Neural crest cell (in vitro differentiated cells): Measurements from ENCODE around the gene TICAM2. TPM values are rescaled to one million over a fixed set of nuclear protein-coding genes. Genes with fewer than 3 reads are reported as not detected.

Experiments
- DNase-seq: peaks from one replicate; pipeline ENCODE4 v3.0.0; 2021; ENCODE audit warnings: low read depth, mixed read lengths, low spot score
- H3K27ac Mint-ChIP-seq: one replicate; pipeline ENCODE4 v1.8.0; 2021; ENCODE audit warnings: mild to moderate bottlenecking, mixed read lengths; ENCODE audit not compliant: unreplicated experiment
- H3K27me3 Mint-ChIP-seq: 2 replicates; pipeline ENCODE4 v1.8.0; 2021; ENCODE audit warnings: low read depth, mild to moderate bottlenecking, mixed read lengths
- H3K36me3 Mint-ChIP-seq: 2 replicates; pipeline ENCODE4 v1.8.0; 2021; ENCODE audit warnings: low read depth, mild to moderate bottlenecking, mixed read lengths
- H3K4me1 Mint-ChIP-seq: 2 replicates; pipeline ENCODE4 v1.8.0; 2021; ENCODE audit warnings: mixed read lengths
- H3K4me3 Mint-ChIP-seq: one replicate; pipeline ENCODE4 v1.8.0; 2021; ENCODE audit warnings: mild to moderate bottlenecking, mixed read lengths
- H3K9me3 Mint-ChIP-seq: 2 replicates; pipeline ENCODE4 v1.8.0; 2021; ENCODE audit warnings: mixed read lengths
- total RNA-seq: library from RNA; stranded (reverse); gene quantifications from 2 replicates; pipeline ENCODE4 v1.2.1, GENCODE V29; 2021
- TF ChIP-seq, protein P1 (sequence below): fragments of 200-600 bp; sonication (generic); conservative IDR thresholded peaks from 2 replicates; pipeline ENCODE4 v1.5.0; 2021; ENCODE audit warnings: antibody characterized with exemption, mild to moderate bottlenecking

Gene TICAM2
- total RNA-seq, 1 donor from 2014 or later: 1.9 TPM

DNA sequence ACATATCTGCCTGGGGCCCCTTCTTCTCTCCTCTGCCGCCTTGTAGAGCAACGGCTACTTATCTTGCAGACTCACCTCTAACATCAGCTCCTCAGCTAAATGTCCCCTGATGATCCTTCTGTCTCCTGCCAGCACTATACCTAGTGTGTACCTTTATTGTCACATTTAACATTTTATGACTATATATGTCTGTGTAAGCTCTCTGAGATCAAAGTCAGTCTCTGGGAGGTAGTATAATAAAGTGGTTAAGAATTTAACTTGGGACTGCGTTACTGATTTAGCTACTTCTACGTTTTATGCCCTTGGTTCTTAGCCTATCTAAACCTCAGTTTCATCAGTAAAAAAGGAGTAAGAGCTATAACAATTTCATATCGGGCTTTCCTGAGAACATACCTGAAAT, 21.4 kb upstream of the TICAM2 start:
- Mint-ChIP-seq H3K27me3 (no peaks in the 10 kb centered on the region), H3K9me3 (no peaks in the 10 kb centered on the region), H3K36me3 (peaks cover 7% of the 10 kb centered on the region), H3K4me1 (peaks cover 21% of the 10 kb centered on the region), H3K27ac (no peak overlapping the region), H3K4me3 (no peak overlapping the region)
- TF ChIP-seq, protein P1, sequence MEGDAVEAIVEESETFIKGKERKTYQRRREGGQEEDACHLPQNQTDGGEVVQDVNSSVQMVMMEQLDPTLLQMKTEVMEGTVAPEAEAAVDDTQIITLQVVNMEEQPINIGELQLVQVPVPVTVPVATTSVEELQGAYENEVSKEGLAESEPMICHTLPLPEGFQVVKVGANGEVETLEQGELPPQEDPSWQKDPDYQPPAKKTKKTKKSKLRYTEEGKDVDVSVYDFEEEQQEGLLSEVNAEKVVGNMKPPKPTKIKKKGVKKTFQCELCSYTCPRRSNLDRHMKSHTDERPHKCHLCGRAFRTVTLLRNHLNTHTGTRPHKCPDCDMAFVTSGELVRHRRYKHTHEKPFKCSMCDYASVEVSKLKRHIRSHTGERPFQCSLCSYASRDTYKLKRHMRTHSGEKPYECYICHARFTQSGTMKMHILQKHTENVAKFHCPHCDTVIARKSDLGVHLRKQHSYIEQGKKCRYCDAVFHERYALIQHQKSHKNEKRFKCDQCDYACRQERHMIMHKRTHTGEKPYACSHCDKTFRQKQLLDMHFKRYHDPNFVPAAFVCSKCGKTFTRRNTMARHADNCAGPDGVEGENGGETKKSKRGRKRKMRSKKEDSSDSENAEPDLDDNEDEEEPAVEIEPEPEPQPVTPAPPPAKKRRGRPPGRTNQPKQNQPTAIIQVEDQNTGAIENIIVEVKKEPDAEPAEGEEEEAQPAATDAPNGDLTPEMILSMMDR: no peak
- no peak for DNase-seq

DNA sequence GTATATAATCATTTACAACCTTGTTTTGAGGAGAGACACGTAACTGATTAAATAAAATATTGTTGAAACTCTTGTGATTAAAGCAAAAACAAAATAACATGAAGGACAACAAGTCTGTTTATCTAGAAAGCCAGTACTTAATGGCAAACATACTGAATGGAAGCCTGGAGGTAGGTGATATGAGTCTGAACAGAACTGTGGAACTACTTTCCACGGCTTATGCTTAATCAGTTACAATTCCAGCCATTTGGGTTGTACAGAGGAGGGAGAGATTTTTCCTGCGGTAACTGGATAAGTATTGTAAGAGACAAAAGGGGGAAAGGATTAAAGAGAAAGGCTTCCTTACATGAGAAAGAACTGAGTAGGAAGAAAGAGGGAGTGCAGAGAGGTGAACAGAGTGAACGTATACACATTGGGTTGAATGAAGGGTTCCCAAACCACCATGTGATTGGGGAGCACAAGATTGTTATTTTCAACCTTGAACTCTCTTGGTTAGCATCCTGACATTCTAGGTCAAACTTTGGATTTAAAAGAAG, 19.2 kb upstream of the TICAM2 start:
- Mint-ChIP-seq H3K36me3 (peaks cover 11% of the 10 kb centered on the region), H3K9me3 (no peaks in the 10 kb centered on the region), H3K4me1 (peaks cover 19% of the 10 kb centered on the region), H3K27ac (no peak overlapping the region), H3K4me3 (peak overlapping the region; percentile 24), H3K27me3 (no peaks in the 10 kb centered on the region)
- DNase-seq: no peak
- TF ChIP-seq, protein P1: no peak

DNA sequence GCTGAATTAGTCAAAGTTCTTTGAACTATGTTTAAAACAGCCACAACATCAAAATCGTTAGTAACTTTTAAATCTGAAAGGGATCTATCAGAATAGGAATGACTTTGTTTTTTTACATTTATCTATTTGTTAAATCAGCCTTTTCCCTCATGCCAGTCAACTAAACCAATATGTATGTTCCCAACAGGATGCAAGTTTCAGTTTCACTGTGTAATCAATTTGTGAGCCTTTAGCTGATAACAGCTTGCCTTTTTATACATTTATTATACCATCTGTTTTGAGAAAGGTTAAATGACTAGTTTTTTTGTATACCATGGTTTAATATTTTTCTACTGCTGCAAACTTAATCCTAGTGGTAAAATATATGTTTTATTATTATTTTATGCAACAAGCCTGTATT, 14.6 kb upstream of the TICAM2 start:
- H3K27me3 Mint-ChIP-seq: no peaks in the 10 kb centered on the region
- DNase-seq: no peak
- H3K4me1 Mint-ChIP-seq: peaks cover 4% of the 10 kb centered on the region
- H3K9me3 Mint-ChIP-seq: no peaks in the 10 kb centered on the region
- TF ChIP-seq, protein P1: no peak
- peaks cover 6% of the 10 kb centered on the region for H3K36me3 Mint-ChIP-seq
- no peak overlapping the region for H3K27ac Mint-ChIP-seq
- no peak overlapping the region for H3K4me3 Mint-ChIP-seq

DNA sequence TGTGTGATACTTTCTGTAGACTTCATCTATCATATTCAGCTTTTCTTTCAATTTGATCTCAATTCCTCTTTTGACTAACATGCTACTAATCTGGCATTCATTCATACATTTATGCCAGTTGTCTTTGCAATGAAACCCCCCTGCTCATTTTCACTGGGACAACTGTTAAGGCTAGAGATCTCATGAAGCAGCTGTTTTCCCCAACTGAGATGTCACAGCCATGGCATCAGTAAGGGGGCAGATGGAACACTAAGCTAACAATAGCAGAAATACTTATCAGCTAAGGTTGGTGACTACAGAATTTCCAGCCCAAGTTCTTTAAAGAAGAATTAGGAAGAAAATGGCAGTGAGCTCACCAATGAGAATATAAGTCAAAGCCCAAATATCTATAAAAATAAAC, 14.2 kb upstream of the TICAM2 start:
- Mint-ChIP-seq H3K4me3 (no peak overlapping the region), H3K4me1 (peaks cover 3% of the 10 kb centered on the region), H3K36me3 (peaks cover 6% of the 10 kb centered on the region), H3K27ac (no peak overlapping the region), H3K27me3 (no peaks in the 10 kb centered on the region), H3K9me3 (no peaks in the 10 kb centered on the region)
- no peak for DNase-seq
- TF ChIP-seq, protein P1: no peak

DNA sequence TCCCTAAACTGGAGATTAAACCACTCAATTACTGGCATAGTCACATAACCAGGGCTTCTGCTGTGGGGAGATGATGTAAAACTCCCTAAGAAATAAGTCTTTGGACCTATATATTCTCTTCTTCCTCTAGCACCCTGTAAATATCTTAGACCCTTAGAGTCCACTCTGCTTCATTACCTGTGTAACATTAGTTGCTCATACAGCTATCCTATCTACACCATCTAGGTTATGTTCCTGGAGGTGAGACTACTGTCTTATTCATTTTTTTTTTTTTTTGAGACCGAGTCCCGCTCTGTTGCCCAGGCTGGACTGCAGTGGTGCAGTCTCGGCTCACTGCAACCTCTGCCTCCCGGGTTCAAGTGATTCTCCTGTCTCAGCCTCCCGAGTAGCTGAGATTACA, 9.6 kb upstream of the TICAM2 start:
- H3K4me3 Mint-ChIP-seq: no peak overlapping the region
- H3K36me3 Mint-ChIP-seq: no peaks in the 10 kb centered on the region
- TF ChIP-seq, protein P1: no peak
- H3K27me3 Mint-ChIP-seq: no peaks in the 10 kb centered on the region
- H3K27ac Mint-ChIP-seq: no peak overlapping the region
- no peak for DNase-seq
- peaks cover 5% of the 10 kb centered on the region for H3K4me1 Mint-ChIP-seq
- H3K9me3 Mint-ChIP-seq: no peaks in the 10 kb centered on the region
